ENCODE data around the gene FCER2.
A peak's percentile ranks its signal among the peaks of the same experiment; 100 is the strongest.

Gene FCER2

DNA sequence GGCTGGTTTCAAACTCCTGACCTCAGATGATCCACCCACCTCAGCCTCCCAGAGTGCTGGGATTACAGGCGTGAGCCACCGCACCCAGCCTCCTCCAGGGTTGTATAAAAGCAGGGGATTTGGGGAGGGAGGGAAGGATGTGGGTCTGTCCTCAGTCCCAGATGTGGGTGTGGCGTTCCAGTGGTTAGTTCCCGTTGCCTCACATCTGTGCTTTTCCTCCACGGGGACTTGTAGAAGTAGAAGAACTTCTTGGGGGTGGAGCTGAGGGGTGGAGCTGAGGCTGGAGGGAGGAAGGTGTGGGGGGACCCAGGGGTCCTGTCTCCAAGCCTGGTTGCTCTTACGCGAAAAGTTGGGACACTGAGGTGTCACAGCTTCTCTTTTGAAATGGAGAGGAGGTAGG, 25.6 kb downstream of the FCER2 start:
- no peak for DNase-seq

DNA sequence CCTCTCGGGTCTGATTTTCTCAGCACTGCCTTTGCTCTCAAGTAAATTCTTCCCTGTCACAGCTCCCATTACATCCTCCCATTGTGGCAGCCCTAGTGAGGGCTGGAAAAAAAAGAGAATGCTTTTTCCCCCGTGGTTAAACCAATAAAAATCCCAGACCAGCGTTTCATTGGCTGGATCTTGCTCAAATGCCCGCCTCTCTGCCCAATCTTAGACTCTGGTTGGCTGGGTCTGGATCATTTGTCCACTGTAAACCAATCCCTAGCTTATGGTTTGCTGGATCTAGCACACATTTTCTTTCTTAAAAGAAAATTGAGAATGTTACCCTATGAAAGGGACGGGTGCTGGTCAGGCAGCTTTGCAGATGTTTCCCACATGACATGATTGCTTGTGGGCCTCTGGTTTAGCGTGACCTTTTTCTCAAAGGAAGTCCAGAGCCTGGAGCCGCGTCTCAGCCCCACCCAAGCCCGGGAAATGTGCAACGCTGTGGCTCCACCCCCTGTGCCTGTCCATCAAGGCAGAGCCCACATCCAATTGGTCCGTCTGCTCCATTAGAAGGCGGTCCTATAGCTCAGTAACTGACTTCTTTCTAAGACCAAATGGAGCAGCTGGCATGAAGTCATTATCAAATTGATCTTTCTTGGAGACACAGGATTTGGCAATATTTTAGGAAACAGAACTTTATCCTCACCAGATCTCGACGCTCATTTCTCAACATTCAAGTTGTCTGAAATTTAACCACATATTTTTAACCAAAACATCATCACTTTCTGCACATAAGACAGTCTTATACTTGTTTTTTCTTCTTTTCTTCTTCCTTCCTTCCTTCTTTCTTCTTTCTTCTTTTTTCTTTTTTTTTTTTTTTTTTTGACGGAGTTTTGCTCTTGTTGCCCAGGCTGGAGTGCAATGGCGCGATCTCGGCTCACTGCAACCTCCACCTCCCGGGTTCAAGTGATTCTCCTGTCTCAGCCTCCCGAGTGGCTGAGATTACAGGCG, 27.6 kb downstream of the FCER2 start:
- peak; percentile 6 to 71 (median 45) for DNase-seq

DNA sequence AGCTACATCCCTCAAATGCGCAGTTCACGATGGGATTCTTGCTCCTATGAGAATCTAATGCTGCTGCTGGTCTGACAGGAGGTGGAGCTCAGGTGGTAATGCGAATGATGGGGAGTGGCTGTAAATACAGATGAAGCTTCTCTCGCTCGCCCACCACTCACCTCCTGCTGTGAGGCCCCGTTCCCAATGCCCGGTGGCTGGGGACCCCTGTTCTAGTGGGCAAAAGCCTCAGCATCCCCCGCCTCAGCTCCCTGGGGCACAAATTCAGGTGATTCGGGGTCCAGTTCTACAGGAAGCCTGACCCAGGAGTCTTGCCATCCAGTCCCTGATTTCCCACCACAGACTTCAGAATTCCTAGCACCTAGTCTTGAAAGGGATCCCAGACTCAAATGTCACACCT, 29.4 kb downstream of the FCER2 start:
- DNase-seq: no peak

DNA sequence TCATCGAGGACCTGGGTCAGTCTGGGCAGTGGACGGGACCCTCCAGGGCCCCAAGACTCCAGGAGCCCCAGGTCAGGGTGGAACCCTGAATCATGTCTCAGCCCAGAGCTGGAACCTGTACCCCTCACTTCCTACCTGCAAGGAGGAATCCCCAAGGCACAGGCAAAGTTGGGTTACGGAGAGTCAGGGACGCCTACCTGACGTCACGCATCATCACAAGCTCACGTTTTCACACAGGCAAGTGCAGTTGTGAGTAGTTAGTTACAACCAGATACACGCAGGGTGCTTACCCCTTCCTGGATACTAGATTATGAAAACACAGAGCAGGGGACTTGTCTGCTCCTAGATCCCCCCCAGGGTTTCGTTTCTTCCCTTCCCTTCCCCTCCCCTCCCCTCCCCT, 31.1 kb downstream of the FCER2 start:
- no peak for DNase-seq

DNA sequence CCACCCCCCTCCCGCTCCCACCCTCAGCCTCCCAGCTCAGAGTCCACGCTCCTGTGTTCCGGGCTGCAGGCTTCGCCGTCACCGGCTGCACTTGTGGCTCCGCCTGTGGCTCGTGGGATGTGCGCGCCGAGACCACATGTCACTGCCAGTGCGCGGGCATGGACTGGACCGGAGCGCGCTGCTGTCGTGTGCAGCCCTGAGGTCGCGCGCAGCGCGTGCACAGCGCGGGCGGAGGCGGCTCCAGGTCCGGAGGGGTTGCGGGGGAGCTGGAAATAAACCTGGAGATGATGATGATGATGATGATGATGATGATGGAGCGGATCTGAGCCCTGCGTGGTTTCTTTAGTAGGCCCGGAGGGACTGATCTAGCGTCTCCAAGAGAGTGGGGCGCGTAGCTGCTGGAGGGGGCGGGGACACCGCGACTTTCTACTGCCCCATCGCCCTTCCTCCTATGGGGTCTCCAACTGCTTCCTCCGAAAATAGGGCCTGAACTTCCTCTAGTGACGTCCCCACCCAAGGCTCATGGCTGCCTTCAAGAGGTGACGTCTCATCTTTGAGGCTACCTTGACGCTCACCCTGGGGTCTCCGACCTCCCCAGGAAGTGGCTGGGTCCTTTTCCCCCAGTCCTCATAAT, 31.7 kb downstream of the FCER2 start:
- peak in 2 of 3 experiments; percentile 24 to 42 for DNase-seq

DNA sequence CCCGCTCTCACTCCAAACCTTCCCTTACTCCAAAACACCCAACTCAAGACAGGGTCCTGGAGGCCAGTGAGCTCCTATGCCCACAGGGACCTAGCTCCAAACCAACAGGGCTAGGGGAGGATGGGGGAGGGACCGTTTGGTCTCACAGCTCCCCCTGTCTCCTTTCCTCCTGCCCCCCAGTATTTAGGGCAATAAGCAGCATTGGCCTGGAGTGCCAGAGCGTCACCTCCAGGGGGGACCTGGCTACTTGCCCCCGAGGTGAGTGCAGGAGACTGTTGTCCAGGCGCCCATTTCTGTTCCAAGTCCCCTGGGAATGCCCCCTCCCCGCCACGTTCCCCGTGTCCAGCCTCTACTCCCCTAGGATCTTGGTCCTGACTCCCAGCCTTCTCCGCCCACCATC, 32.3 kb downstream of the FCER2 start:
- no peak for DNase-seq

DNA sequence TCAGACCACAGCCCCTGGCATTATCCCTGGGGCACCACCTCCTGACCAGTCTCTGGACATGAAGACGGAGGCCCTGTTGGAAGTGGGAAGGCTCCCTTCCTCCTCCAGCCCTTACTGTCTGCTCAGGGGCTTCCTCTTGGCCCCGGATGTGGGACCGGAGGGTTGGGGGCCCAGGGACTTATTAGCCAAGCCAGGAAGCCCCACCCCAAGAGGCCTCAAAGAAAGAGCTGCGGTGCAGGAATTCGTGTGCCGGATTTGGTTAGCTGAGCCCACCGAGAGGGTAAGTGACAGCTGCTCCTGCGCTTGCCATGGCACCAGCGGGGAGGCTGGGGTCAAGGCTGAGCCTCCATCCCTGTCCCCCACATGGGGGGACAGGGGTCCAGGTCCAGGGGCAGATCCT, 33.1 kb downstream of the FCER2 start, which contains the start of gene RETN:
Gene RETN (plus strand): TSS at position 208 of the 400 bp plus-strand sequence. CDS start 278 bp downstream, outside the sequence.
- DNase-seq: no peak

DNA sequence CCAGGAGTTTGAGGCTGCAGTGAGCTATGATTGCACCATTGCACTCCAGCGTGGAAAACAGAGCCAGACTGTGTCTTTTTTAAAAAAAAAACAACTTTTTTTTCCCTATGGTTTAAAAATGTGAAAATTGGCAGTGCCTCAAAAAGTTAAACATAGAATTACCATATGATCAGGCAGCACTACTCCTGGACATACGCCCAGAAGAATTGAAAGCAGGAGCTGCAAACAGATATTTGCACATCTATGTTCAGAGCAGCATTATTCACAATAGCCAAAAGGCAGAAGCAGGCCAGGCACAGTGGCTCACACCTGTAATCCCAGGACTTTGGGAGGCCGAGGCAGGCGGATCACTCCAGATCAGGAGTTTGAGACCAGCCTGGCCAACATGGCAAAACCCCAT, 36.9 kb downstream of the FCER2 start:
- no peak for DNase-seq

DNA sequence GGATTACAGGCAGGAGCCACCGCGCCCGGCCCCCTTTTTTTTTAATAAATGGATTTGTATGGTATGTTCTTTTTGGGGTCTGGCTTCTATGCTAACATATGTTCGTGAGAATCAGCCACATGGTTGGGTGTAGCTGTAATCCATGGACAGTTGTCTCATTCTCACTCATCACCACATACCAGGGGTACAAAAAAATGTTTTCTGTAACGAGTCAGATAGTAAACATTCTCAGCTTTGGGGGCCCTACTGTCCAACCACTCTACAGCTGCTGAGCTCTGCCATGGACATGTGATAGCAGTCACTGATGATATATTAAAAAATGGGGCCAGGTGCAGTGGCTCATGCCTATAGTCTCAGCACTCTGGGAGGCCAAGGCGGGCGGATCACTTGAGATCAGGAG, 38.2 kb downstream of the FCER2 start:
- no peak for DNase-seq

DNA sequence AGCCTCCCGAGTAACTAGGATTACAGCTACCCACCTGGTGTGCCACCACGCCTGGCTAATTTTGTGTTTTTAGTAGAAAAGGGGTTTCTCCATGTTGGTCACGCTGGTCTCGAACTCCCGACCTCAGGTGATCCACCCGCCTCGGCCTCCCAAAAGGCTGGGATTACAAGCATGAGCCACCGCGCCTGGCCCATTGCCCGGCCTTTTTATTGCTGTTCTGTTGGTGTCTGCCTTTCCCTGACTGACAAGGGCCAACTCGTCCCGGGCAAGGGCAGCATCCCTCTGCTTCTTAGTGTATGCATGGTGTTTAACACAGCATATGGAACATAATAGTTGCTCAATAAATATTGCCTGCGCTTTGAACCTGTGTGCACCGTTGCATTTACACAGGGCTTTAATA, 39.3 kb downstream of the FCER2 start:
- no peak for DNase-seq

DNA sequence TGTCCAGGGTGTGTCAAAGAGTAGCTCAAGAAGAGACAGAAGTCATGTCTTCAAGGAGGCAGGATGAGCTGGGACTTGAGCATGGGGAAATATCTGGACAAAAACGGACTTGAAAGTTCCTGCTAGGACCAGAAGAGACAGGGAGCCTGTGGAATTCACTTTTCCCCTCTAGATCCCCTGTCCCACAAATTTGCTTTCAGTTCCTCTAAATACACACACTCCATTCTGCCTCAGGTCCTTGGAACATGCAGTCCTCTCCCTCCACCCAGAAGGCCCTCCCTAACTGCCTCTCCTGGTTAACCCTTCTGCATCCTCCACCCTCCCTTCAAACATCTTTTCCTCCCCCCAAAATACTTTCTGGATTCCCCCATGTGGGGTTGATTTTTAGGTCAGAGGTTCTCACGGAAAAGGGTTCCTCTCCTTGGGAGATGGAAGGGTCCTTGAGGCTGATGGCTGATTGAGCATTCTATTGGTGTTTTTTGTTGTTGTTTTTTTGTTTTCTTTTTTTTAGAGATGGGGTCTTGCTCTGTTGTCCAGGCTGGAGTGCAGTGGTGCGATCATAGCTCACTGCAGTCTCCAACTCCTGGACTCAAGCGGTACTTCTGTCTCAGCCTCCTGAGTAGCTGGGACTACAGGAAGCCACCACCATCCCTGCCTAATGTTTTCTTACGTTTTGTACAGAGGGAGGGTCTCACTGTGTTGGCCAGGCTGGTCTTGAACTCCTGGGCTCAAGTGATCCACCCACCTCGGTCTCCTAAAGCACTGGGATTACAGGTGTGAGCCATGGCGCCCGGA, 40.0 kb downstream of the FCER2 start:
- no peak for DNase-seq

DNA sequence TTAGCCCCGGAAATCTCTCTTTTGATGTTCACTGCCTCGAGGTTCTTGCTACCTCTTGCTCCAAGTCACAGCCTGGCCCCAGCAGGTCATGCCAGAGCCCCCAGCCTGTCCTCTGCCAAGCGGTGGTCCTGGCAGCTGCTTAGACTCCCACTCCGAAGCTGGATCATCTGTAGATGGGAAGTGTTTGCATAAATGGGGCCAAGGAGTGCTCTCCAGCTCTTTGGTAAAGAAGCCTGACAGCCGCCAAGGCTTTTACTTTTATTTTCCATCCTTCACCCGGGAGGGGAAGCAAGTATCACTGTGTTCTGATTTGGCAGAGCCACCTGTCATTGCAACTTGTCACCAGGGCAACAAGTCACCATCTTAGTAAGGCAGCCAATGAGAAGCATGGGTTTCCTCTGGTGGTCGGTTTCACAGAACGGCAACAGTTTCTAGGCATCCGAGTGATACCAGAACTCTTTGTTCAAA, 43.7 kb downstream of the FCER2 start:
- DNase-seq: peak in 2 of 3 experiments; percentile 23 to 76

DNA sequence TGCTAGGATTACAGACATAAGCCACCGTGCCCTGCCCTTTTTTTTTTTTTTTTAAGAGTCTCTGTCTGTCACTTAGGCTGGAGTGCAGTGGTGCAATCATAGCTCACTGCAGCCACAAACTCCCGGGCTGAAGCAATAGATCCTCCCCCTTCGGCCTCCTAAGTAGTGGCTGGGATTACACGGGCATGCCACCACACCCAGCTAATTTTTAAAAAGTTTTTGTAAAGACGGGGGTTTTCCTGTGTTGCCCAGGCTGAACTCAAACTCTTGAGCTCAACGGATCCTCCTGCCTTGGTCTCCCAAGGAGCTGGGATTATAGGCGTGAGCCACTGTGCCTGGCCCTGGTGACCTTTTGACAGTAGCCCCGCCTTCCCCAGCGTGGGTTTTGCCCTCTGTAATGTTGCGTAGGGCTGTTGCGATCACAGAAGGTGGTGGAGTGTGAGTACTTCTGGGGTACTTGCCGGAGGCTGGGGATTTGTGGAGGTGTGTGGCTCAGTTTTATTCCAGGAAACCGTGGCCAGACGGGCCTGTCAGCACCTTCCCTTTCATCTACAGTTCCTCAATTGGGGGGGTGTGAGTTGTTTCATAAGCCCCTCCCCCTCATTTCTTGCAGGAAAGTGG, 44.7 kb downstream of the FCER2 start:
- no peak for DNase-seq

DNA sequence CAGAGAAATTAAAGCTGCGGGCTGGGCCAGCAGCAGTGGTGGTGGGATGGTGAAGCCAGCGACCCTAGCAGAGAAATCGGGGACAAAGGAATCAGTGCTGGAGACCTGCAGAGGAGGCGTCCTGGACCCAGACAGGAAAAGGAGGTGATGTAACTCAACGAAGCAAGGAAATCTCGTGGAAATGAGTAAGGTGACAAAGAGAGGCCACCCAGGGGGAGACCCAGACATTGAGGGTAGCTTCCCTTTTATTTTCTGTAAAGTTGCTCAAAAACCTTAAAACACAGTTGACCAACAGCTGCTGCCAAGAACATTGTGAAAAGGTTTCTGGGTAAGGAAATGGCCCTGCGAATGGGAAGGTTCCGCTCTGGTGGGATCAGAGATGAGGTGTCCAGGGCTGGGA, 46.4 kb downstream of the FCER2 start:
- DNase-seq: no peak

DNA sequence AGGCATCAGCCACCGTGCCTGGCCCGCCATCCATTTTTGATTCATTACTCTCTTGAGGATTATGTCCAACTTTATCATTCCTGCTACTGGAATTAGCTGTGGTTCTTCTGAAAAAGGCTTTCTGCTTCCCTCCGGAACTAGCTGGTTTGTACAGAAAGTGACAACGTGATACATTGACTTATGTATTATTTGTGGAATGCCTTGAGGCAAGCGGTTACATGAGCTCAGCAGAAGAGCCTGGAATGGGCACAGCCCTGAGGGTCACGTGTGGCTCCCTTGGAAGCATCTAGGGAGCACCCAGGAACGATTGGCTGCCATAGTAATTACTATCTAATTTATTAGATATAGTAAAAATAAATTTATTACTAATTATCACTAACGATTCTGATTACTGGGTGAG, 47.5 kb downstream of the FCER2 start:
- peak in 1 of 3 experiments; percentile 4 for DNase-seq

DNA sequence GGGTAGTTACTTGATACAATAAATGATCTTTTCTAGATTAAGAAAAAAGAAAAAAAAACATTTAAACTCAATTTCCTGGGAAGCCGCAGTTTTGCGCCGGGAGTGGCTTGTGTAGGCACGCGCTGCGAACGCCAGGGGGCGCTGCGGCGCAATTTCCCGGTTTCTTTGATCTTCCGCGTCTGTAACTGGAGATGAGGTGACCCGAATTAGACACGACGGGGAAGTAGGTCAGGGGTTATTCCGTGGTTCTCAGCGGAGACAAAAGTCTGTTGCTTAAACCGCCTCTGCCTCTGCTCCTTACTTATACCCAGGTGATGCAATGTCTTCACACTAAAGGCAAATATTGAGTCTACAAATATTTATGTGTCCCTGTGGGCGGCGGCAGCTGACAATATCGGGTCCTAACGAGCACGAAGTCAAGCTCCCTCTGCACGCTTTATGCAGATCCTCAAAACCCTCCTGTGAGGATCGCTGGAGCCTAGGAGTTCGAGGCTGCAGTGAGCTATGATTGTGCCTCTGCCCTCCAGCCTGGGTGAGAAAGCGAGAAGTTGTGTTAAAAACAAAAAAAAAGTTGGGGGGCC, 49.8 kb downstream of the FCER2 start:
- peak; percentile 67 to 91 (median 80) for DNase-seq

DNA sequence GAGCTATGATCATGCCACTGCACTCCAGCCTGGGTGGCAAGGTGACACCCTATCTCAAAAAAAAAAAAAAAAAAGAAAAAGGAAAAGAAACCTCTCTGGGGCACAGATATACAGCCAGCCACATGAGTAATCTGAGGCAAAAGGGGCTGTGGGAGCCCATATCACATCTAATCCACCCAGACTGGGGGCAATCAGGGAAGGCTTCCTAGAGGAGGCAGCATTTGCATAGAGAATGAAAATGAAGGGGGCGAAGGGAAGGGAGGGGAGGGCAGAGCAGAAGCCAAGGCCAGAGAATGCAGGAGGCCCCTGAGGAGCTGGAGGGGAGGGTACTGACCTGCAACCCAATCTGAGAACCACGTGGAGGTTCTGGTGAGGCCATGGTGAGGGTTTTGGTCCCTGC, 51.8 kb downstream of the FCER2 start:
- DNase-seq: no peak

DNA sequence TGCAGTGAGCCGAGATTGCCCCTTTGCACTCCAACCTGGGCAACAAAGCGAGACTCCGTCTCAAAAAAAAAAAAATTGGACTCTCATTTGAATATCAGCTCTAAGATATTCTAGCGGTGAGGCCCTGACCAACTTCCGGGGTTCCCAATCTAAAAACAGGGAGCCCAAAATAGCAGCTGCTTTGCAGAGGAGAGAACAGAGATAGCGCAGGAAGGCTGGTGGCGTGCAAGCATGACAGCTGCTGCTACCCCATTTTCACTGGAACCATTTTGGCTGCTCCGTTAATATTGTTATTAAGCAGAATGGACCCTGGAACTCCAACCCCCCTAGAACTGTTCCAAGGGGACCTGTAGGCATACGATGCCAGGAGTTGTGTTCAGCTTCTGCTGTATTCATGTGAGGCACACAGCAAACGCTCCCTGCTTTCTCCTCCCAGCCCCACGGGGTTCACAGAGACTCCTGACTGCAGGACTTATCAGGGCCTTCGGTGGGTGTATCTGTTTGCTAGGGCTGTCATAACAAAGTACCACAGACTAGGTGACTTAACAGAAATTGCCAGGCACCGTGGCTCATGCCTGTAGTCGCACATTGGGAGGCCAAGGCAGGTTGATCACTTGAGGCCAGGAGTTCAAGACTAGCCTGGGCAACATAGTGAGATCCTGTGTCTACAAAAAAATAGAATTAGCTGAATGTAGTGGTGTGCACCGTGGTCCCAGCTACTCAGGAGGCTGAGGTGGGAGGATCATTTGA, 53.5 kb downstream of the FCER2 start:
- no peak for DNase-seq

DNA sequence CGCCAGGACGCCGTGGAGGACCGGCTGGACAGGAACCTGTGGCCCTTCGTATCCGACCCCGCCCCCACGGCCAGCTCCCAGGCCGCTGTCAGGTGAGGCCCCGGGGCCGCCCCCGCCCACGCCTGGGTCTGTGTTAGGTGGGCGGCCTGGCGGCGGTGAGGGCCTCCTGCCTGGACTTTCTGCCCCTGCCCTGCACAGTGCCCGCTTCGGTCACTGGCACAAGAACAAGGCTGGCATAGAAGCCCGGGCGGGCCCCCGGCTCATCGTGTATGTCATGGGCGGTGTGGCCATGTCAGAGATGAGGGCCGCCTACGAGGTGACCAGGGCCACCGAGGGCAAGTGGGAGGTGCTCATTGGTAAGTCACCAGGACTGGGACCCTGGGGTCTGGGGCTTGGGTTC, 54.8 kb downstream of the FCER2 start:
- no peak for DNase-seq

DNA sequence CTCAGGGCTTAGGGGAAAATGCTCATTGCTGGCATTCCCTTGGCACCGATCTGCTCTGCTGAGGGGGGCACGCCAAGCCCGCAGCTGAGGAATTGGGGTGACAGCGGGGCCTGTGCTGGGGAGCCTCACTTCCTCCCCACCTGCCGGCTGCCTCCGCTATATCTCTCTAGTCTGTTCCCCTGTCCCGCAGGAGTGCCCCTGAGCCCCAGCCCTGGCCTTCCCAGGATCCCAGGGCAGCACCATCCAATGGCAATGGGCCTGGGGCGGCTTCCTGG, 55.6 kb downstream of the FCER2 start:
- no peak for DNase-seq

DNA sequence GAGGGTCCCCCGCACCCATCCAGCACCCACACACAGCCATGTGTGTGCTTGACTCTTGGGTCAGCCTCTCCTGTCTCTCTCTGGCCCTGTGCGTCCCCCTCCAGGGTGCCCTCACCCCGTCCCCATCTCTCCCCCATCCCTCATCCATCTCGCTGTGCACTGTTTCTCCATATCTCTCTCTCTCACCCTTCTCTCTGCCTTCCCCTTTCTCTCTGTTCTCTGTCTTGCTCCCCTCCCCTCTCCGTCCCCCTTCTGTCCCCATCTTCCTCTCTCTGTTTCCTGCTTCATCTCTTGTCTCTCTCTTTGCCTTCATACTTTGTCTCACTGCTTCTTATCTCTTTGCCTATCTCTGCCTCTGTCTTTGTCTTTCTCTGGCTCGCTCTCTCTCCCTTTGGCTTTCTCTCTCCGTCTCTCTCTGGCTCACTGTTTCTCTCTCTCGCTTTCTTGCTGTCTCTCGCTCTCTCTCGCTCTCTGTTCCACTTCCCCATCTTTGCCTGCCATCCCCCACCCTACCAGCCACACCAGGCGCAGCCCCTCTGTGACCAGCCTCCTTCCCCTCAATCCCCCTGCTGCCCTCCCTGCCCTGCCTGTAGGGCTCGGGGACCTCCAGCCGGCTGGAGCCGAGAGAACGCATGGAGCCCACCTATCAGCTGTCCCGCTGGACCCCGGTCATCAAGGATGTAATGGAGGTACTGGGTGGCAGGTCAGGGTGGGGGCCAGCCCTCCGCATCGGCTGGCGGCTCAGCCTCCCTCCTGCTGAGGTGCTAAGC, 56.1 kb downstream of the FCER2 start:
- DNase-seq: no peak
